ENCODE data around the gene PNPLA7.

DNA sequence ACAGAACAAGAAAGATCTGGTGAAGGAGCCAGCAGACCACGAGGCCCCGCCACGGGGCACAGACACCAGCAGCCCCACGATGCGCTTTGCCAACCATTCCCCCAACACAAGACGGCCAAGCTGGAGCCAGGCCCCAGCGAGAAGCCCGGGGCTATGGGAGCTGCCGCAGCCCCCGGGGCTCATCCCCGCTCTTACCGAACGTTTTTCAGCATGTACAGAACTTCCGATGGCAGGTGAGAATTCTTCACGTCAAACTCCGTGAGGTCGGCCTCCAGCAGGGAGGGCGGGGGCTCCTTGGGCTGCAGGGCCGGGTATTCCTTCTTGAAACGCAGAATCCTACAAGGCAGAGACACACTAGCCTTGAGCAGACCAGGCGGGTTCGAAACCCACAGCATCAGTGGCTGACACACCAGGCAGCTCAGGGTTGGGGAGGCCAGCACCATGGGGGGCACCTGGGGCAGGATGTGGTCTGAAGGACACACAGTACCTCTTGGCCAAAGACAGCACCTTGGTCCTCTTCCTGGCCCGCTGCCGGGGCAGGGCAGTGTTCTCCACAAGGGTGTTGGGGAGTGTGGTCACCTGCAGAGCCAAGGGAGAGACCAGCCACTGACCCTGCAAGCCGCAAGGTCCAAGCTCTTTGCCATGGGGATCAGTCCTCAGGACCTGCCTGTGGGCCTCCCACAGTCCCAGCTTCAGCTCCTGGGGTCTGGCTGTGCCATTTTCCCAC, 6.8 kb downstream of the PNPLA7 start:
- TF ChIP-seq, protein P1, sequence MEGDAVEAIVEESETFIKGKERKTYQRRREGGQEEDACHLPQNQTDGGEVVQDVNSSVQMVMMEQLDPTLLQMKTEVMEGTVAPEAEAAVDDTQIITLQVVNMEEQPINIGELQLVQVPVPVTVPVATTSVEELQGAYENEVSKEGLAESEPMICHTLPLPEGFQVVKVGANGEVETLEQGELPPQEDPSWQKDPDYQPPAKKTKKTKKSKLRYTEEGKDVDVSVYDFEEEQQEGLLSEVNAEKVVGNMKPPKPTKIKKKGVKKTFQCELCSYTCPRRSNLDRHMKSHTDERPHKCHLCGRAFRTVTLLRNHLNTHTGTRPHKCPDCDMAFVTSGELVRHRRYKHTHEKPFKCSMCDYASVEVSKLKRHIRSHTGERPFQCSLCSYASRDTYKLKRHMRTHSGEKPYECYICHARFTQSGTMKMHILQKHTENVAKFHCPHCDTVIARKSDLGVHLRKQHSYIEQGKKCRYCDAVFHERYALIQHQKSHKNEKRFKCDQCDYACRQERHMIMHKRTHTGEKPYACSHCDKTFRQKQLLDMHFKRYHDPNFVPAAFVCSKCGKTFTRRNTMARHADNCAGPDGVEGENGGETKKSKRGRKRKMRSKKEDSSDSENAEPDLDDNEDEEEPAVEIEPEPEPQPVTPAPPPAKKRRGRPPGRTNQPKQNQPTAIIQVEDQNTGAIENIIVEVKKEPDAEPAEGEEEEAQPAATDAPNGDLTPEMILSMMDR (IDR thresholded peaks at IDR 0.05) = no peak
- no peak for TF ChIP-seq POLR2A (IDR thresholded peaks at IDR 0.05)

All from lower leg skin (tissue), 3 donors.